Pancreas (tissue), 10 donors: ENCODE data around the gene ACSBG1. TPM values are rescaled to one million over a fixed set of nuclear protein-coding genes. Genes with fewer than 3 reads are reported as not detected.
A peak's percentile ranks its signal among the peaks of the same experiment; 100 is the strongest.

ENCODE experiments used
- ATAC-seq, 4 donors: fragments of 200-7000 bp; cut with Tn5 transposase; one replicate each; pipeline versions ENCODE4 v1.8.0 to v1.9.1; 2020; ENCODE audit warnings: mild to moderate bottlenecking in 4 of 4, moderate library complexity in 4 of 4
- DNase-seq, 6 donors: peaks; one replicate each; pipeline ENCODE4 v3.0.0-alpha.2; 2020
- FAIRE-seq: peaks from 2 replicates; lab custom pipeline; 2012; peaks lifted over from hg19 to GRCh38; lab: Jason Lieb, UNC
- H3K27ac ChIP-seq, 4 donors: fragments of 200-600 bp; sonication (generic); 1 replicate in 3 of 4; 2 replicates in 1 of 4; pipeline versions ENCODE4 v1.5.0 to v1.8.0; 2020
- H3K27me3 ChIP-seq, 4 donors: fragments of 200-600 bp; one replicate each; pipeline ENCODE4 v1.8.0; 2021
- H3K36me3 ChIP-seq, 3 donors: fragments of 200-600 bp; sonication (generic) in 1 of 3; one replicate each; pipeline versions ENCODE4 v1.5.0 to v1.8.0; 2020 to 2021
- H3K4me1 ChIP-seq, 3 donors: fragments of 200-600 bp; one replicate each; pipeline ENCODE4 v1.8.0; 2021
- H3K4me3 ChIP-seq, 4 donors: fragments of 200-600 bp; sonication (generic) in 2 of 4; one replicate each; pipeline versions ENCODE4 v1.5.0 to v1.8.0; 2020 to 2021
- H3K9me3 ChIP-seq, 4 donors: fragments of 200-600 bp; one replicate each; pipeline ENCODE4 v1.8.0; 2021
- CTCF ChIP-seq, 4 donors: fragments of 200-600 bp; sonication (generic) in 3 of 4; IDR thresholded peaks; one replicate each; pipeline versions ENCODE4 v1.5.0 to v1.8.0; 2021; ENCODE audit warnings: antibody characterized with exemption in 4 of 4
- WGBS, 2 donors: extraction: QIAGEN DNeasy Blood & Tissue Kit; methylation state at CpG; one replicate each; pipeline ENCODE4 v1.1.7; 2013; 5-methylcytosine and 5-hydroxymethylcytosine counted together
- intact Hi-C, 3 donors: fragments of 100-400 bp; cut with DNase I; formaldehyde crosslinking; loops; one replicate each; pipeline versions ENCODE4 v1.11.1 to v1.14.2; 2022
- polyA plus RNA-seq, 2 donors: library from polyadenylated mRNA; stranded (reverse); fragments of 200-250 nt; gene quantifications; one replicate each; pipeline ENCODE4 v1.2.3, GENCODE V29; 2013
- total RNA-seq, 6 donors: library from RNA; stranded (reverse); fragmentation: NEBNext Ultra II Directional in 4 of 6; extraction: Animal tissue kit (Norgen Biotek cat#: 25700) in 4 of 6; gene quantifications; one replicate each; pipeline versions ENCODE4 v1.2.1 to v1.2.4, GENCODE V29; 2021 to 2023
- donor health status: healthy with polysubstance abuse.
- donor health status: DM: no; HTN: no; CAD: no; lungs with moderate emphysema.
- donor health status: DM: no; HTN: no; CAD: no.
- donor health status: control.
- donor health status: control.
- donor health status: Bipolar disorder and iron deficiency.
- donor health status: DM: yes; HTN: yes; CAD: no.
- donor health status: DM: no; HTN: no; CAD: no.
- donor health status: DM: no; HTN: no; CAD: no.
- donor health status: DM: yes; HTN: yes; CAD: no.

The ACSBG1 gene
- total and polyA plus RNA-seq, 8 donors: 0.04 to 0.12 (median 0.04) TPM; not detected in 5

DNA sequence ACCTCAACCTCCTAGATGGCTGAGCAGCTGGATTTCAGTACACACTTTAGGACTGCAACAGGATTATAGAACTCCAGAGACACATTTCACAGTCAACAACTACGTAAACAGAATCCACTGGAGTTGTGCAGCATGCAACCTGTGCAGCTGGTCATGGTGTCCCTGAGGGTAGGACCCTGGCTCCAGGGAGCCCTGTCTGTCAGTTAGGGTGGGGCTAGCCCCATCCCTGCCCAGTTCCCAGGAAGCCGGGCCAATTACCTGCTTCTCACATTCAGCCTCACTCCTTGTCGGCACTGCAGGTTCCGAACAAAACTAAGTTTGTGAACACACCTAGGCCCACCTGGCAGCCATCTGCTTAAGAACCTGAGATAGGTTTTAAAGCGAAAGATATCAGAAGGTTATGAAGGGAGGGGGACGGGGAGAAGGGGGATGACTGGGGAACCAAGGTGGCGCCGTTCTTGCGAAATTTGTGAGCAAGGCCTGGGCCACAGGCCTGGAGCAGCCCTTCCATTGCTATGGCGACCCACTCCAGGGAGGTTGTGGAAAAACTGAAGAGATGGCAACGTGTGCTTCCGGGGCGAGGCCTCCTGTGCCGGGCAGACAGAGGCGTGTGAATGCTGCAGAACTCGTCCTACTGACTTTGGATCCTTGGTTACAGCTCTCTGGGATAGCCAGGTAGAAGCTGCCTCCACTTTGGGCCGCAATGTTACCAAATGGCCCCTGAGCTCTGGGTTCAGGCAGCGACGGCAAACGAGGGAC is 25.3 kb downstream of the ACSBG1 start:
- WGBS, 2 donors: 85 to 89% methylated on average over 20 of the region's 20 CpGs
- intact Hi-C loops: no loop called here
- no peaks in the 10 kb centered on the region for H3K9me3 ChIP-seq
- no peak for TF ChIP-seq CTCF (IDR thresholded peaks at IDR 0.05)
- ATAC-seq (no peak), DNase-seq (no peak), FAIRE-seq (no peak)
- H3K36me3 ChIP-seq: no peaks in the 10 kb centered on the region
- H3K27ac ChIP-seq: peak overlapping the region in 2 of 4 donors; percentile 48 to 54
- peaks cover 35 to 63% (median 60%) of the 10 kb centered on the region in 3 donors for H3K4me1 ChIP-seq
- no peak overlapping the region for H3K4me3 ChIP-seq
- H3K27me3 ChIP-seq: no peaks in the 10 kb centered on the region

GRCh38 chr15:78208341-78208844 is 26.0 kb downstream of the ACSBG1 start:
- intact Hi-C loops: no loop called here
- H3K4me1 ChIP-seq: peaks cover 35 to 70% (median 60%) of the 10 kb centered on the region in 3 donors
- ATAC-seq (no peak), DNase-seq (no peak), FAIRE-seq (no peak)
- WGBS, 2 donors: 92 to 96% methylated on average over 8 of the region's 8 CpGs
- TF ChIP-seq CTCF (IDR thresholded peaks at IDR 0.05): no peak
- H3K9me3 ChIP-seq: no peaks in the 10 kb centered on the region
- H3K36me3 ChIP-seq: no peaks in the 10 kb centered on the region
- H3K27ac ChIP-seq: peak overlapping the region in 1 of 4 donors; percentile 16
- no peaks in the 10 kb centered on the region for H3K27me3 ChIP-seq
- H3K4me3 ChIP-seq: no peak overlapping the region

DNA sequence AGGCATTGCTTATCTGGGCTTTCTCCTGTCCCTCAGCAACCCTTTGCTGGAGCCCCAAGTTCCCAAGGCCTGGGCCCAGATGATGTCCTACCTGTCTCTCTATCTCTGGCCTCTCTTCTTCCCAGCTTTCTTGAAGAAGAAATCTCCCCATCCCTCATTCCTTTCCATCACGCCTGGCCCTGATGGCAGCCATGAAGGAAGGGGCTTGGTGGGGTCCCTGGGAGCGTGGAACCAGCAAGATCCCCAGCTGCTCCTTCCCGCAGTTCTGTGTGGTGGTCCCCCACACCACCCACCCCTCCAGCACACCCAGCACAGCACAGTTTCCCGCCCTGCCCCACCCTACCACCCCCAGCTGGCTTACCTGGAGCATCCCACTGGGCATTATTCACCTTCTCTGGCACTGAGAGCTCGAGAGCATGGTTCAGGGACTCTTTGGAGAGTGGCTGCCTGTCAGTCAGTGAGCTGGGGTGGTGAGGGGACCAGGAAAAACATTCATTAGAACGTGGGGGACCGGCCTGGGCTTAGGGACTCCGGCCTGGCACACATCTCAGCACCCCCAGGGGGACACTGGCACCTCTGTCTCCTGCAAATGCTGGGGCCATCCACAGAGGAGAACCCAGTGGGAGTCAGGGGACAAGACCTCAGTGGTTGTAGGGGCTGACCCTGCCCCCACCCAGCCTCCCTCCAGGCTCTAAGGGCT is 26.6 kb downstream of the ACSBG1 start:
- Histone ChIP-seq H3K4me3 (no peak overlapping the region), H3K36me3 (no peaks in the 10 kb centered on the region), H3K4me1 (peaks cover 30 to 65% (median 60%) of the 10 kb centered on the region in 3 donors), H3K27me3 (no peaks in the 10 kb centered on the region), H3K9me3 (no peaks in the 10 kb centered on the region), H3K27ac (peak overlapping the region in 3 of 4 donors; percentile 16 to 30 (median 26))
- intact Hi-C loops: no loop called here
- no peak for FAIRE-seq
- ATAC-seq: no peak
- no peak for DNase-seq
- WGBS, 2 donors: 89 to 90% methylated on average over 8 of the region's 8 CpGs
- TF ChIP-seq CTCF (IDR thresholded peaks at IDR 0.05): no peak

DNA sequence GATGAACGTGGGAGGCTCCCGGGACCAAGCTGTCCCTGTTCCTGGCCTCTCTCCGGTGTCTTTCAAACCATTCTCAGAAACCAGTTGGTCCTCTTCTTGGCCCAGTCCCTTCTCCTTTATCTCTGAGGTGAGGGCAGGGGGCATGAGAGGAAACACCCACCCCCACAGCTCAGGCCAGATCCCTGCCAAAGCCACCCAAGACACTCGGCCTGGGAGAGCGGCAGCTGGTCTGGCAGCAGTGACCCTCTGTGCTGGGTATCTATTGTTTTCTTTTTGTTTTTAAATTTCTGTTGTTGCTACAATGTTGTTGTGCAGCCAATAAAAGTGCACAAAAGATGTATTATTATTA is 27.3 kb downstream of the ACSBG1 start:
- ATAC-seq (peak in 2 of 4 donors; percentile 27 to 32), FAIRE-seq (no peak), DNase-seq (peak in 1 of 6 donors; percentile 58)
- TF ChIP-seq CTCF (IDR thresholded peaks at IDR 0.05): no peak
- WGBS, 2 donors: 39 to 46% methylated on average over 5 of the region's 5 CpGs
- H3K9me3 ChIP-seq: no peaks in the 10 kb centered on the region
- no peaks in the 10 kb centered on the region for H3K36me3 ChIP-seq
- peaks cover 27 to 59% (median 58%) of the 10 kb centered on the region in 3 donors for H3K4me1 ChIP-seq
- H3K4me3 ChIP-seq: no peak overlapping the region
- H3K27ac ChIP-seq: peak overlapping the region in 3 of 4 donors; percentile 11 to 30 (median 26)
- no peaks in the 10 kb centered on the region for H3K27me3 ChIP-seq
- intact Hi-C loops: no loop called here
